LNCaP clone FGC (cell line): ENCODE measurements around the gene PSEN1.

Source experiments
- DNase-seq: peaks from one replicate; pipeline ENCODE4 v3.0.0-alpha.2; 2011; ENCODE audit warnings: low read depth
- H3K4me3 ChIP-seq: 2 replicates; pipeline ENCODE4 v1.5.1; 2011; ENCODE audit warnings: mild to moderate bottlenecking, low read depth, low read length, control low read depth
- CTCF ChIP-seq: IDR thresholded peaks from 2 replicates; pipeline ENCODE4 v1.5.1; 2012; ENCODE audit warnings: mild to moderate bottlenecking; ENCODE audit not compliant: control insufficient read depth, insufficient read depth; ENCODE audit errors: extremely low read depth

Gene PSEN1

GRCh38 chr14:73253323-73253610 lies 117.0 kb downstream of the PSEN1 start:
- TF ChIP-seq CTCF, result no peak
- H3K4me3 ChIP-seq, result no peak overlapping the region
- DNase-seq, result no peak

- no peak for DNase-seq
- no peak for TF ChIP-seq CTCF
- no peak overlapping the region for H3K4me3 ChIP-seq
These were observed 117.4 kb downstream of the PSEN1 start for GRCh38 chr14:73253721-73254120.

- TF ChIP-seq CTCF, result no peak
- no peak overlapping the region for H3K4me3 ChIP-seq
- no peak for DNase-seq
These were observed 118.1 kb downstream of the PSEN1 start for GRCh38 chr14:73254247-73255004.

GRCh38 chr14:73255005-73255400 lies 118.7 kb downstream of the PSEN1 start:
- DNase-seq, result no peak
- H3K4me3 ChIP-seq, result no peak overlapping the region
- TF ChIP-seq CTCF, result no peak

- no peak overlapping the region for H3K4me3 ChIP-seq
- TF ChIP-seq CTCF, result no peak
- DNase-seq, result no peak
These were observed 119.5 kb downstream of the PSEN1 start for GRCh38 chr14:73255693-73256225.

GRCh38 chr14:73258076-73258475 lies 121.8 kb downstream of the PSEN1 start:
- DNase-seq, result no peak
- H3K4me3 ChIP-seq, result no peak overlapping the region
- no peak for TF ChIP-seq CTCF
